ENCODE data around the gene METTL21A.
"Not testable (repeated sequence)": the region's sequence is repeated elsewhere in the genome, so short reads cannot be mapped to it uniquely, and the experiment has no call there.

Gene METTL21A

GRCh38 chr2:207643892-207644291 is 18.7 kb upstream of the METTL21A start:
- Histone ChIP-seq H3K36me3 (ENCODE audit: insufficient read depth, low read length) (no peaks in the 10 kb centered on the region), H3K27ac (ENCODE audit: low read depth, low read length) (no peak overlapping the region), H3K9me3 (ENCODE audit: low read length) (no peaks in the 10 kb centered on the region), H3K4me1 (ENCODE audit: insufficient read depth, low read length) (no peaks in the 10 kb centered on the region), H3K4me3 (ENCODE audit: low read depth in 1 of 2, low read length in 2 of 2) (no peak overlapping the region), H3K9ac (ENCODE audit: low read length) (no peak overlapping the region), H3K27me3 (ENCODE audit: control insufficient read depth in 1 of 2, insufficient read depth in 2 of 2, low read length in 2 of 2) (no peaks in the 10 kb centered on the region)

- H3K36me3 ChIP-seq (ENCODE audit: insufficient read depth, low read length) = no peaks in the 10 kb centered on the region
- H3K9ac ChIP-seq (ENCODE audit: low read length) = no peak overlapping the region
- no peak overlapping the region for H3K4me3 ChIP-seq (ENCODE audit: low read depth in 1 of 2, low read length in 2 of 2)
- no peaks in the 10 kb centered on the region for H3K9me3 ChIP-seq (ENCODE audit: low read length)
- H3K27ac ChIP-seq (ENCODE audit: low read depth, low read length) = no peak overlapping the region
- H3K27me3 ChIP-seq (ENCODE audit: control insufficient read depth in 1 of 2, insufficient read depth in 2 of 2, low read length in 2 of 2) = no peaks in the 10 kb centered on the region
- H3K4me1 ChIP-seq (ENCODE audit: insufficient read depth, low read length) = no peaks in the 10 kb centered on the region
These were observed 15.5 kb upstream of the METTL21A start for GRCh38 chr2:207640661-207641060.

- no peak overlapping the region for H3K4me3 ChIP-seq (ENCODE audit: low read depth in 1 of 2, low read length in 2 of 2)
- H3K27me3 ChIP-seq (ENCODE audit: control insufficient read depth in 1 of 2, insufficient read depth in 2 of 2, low read length in 2 of 2) = no peaks in the 10 kb centered on the region
- no peak overlapping the region for H3K27ac ChIP-seq (ENCODE audit: low read depth, low read length)
- H3K36me3 ChIP-seq (ENCODE audit: insufficient read depth, low read length) = no peaks in the 10 kb centered on the region
- no peak overlapping the region for H3K9ac ChIP-seq (ENCODE audit: low read length)
- no peaks in the 10 kb centered on the region for H3K9me3 ChIP-seq (ENCODE audit: low read length)
- H3K4me1 ChIP-seq (ENCODE audit: insufficient read depth, low read length) = no peaks in the 10 kb centered on the region
These were observed 15.0 kb upstream of the METTL21A start for GRCh38 chr2:207640160-207640559.

GRCh38 chr2:207639288-207639687 is 14.1 kb upstream of the METTL21A start:
- H3K4me3 ChIP-seq (ENCODE audit: low read depth in 1 of 2, low read length in 2 of 2); H3K9ac ChIP-seq (ENCODE audit: low read length); H3K27me3 ChIP-seq (ENCODE audit: control insufficient read depth in 1 of 2, insufficient read depth in 2 of 2, low read length in 2 of 2); H3K27ac ChIP-seq (ENCODE audit: low read depth, low read length); H3K36me3 ChIP-seq (ENCODE audit: insufficient read depth, low read length); H3K9me3 ChIP-seq (ENCODE audit: low read length); H3K4me1 ChIP-seq (ENCODE audit: insufficient read depth, low read length): not testable (repeated sequence)

- H3K4me1 ChIP-seq (ENCODE audit: insufficient read depth, low read length) = no peaks in the 10 kb centered on the region
- H3K9me3 ChIP-seq (ENCODE audit: low read length) = no peaks in the 10 kb centered on the region
- no peak overlapping the region for H3K9ac ChIP-seq (ENCODE audit: low read length)
- no peak overlapping the region for H3K4me3 ChIP-seq (ENCODE audit: low read depth in 1 of 2, low read length in 2 of 2)
- no peaks in the 10 kb centered on the region for H3K27me3 ChIP-seq (ENCODE audit: control insufficient read depth in 1 of 2, insufficient read depth in 2 of 2, low read length in 2 of 2)
- no peaks in the 10 kb centered on the region for H3K36me3 ChIP-seq (ENCODE audit: insufficient read depth, low read length)
- H3K27ac ChIP-seq (ENCODE audit: low read depth, low read length) = no peak overlapping the region
These were observed 10.4 kb upstream of the METTL21A start for GRCh38 chr2:207635468-207636200.

GRCh38 chr2:207633686-207634085 is 8.5 kb upstream of the METTL21A start:
- Histone ChIP-seq H3K9me3 (ENCODE audit: low read length) (no peaks in the 10 kb centered on the region), H3K36me3 (ENCODE audit: insufficient read depth, low read length) (no peaks in the 10 kb centered on the region), H3K4me1 (ENCODE audit: insufficient read depth, low read length) (no peaks in the 10 kb centered on the region), H3K9ac (ENCODE audit: low read length) (no peak overlapping the region), H3K27ac (ENCODE audit: low read depth, low read length) (no peak overlapping the region), H3K27me3 (ENCODE audit: control insufficient read depth in 1 of 2, insufficient read depth in 2 of 2, low read length in 2 of 2) (no peaks in the 10 kb centered on the region), H3K4me3 (ENCODE audit: low read depth in 1 of 2, low read length in 2 of 2) (no peak overlapping the region)

- Histone ChIP-seq H3K4me3 (ENCODE audit: low read depth in 1 of 2, low read length in 2 of 2) (no peak overlapping the region), H3K27me3 (ENCODE audit: control insufficient read depth in 1 of 2, insufficient read depth in 2 of 2, low read length in 2 of 2) (no peaks in the 10 kb centered on the region), H3K9ac (ENCODE audit: low read length) (no peak overlapping the region), H3K4me1 (ENCODE audit: insufficient read depth, low read length) (no peaks in the 10 kb centered on the region), H3K36me3 (ENCODE audit: insufficient read depth, low read length) (no peaks in the 10 kb centered on the region), H3K27ac (ENCODE audit: low read depth, low read length) (no peak overlapping the region), H3K9me3 (ENCODE audit: low read length) (no peaks in the 10 kb centered on the region)
These were observed 7.6 kb upstream of the METTL21A start for GRCh38 chr2:207632575-207633493.

- Histone ChIP-seq H3K9me3 (ENCODE audit: low read length) (no peaks in the 10 kb centered on the region), H3K9ac (ENCODE audit: low read length) (no peak overlapping the region), H3K27ac (ENCODE audit: low read depth, low read length) (no peak overlapping the region), H3K4me3 (ENCODE audit: low read depth in 1 of 2, low read length in 2 of 2) (no peak overlapping the region), H3K27me3 (ENCODE audit: control insufficient read depth in 1 of 2, insufficient read depth in 2 of 2, low read length in 2 of 2) (no peaks in the 10 kb centered on the region), H3K4me1 (ENCODE audit: insufficient read depth, low read length) (no peaks in the 10 kb centered on the region), H3K36me3 (ENCODE audit: insufficient read depth, low read length) (no peaks in the 10 kb centered on the region)
These were observed 5.3 kb upstream of the METTL21A start for GRCh38 chr2:207630491-207630890.

- Histone ChIP-seq H3K9ac (ENCODE audit: low read length) (no peak overlapping the region), H3K36me3 (ENCODE audit: insufficient read depth, low read length) (no peaks in the 10 kb centered on the region), H3K9me3 (ENCODE audit: low read length) (no peaks in the 10 kb centered on the region), H3K27ac (ENCODE audit: low read depth, low read length) (no peak overlapping the region), H3K4me3 (ENCODE audit: low read depth in 1 of 2, low read length in 2 of 2) (no peak overlapping the region), H3K27me3 (ENCODE audit: control insufficient read depth in 1 of 2, insufficient read depth in 2 of 2, low read length in 2 of 2) (no peaks in the 10 kb centered on the region), H3K4me1 (ENCODE audit: insufficient read depth, low read length) (no peaks in the 10 kb centered on the region)
These were observed 4.4 kb upstream of the METTL21A start for GRCh38 chr2:207629553-207629952.

GRCh38 chr2:207624185-207625013 is 795 bp downstream of the METTL21A start:
- Histone ChIP-seq H3K4me1 (ENCODE audit: insufficient read depth, low read length) (peaks cover 10% of the 10 kb centered on the region), H3K9me3 (ENCODE audit: low read length) (no peaks in the 10 kb centered on the region), H3K27me3 (ENCODE audit: control insufficient read depth in 1 of 2, insufficient read depth in 2 of 2, low read length in 2 of 2) (no peaks in the 10 kb centered on the region), H3K36me3 (ENCODE audit: insufficient read depth, low read length) (no peaks in the 10 kb centered on the region), H3K4me3 (ENCODE audit: low read depth in 1 of 2, low read length in 2 of 2) (peak overlapping the region; percentile 69 to 94), H3K9ac (ENCODE audit: low read length) (peak overlapping the region; percentile 65), H3K27ac (ENCODE audit: low read depth, low read length) (peak overlapping the region; percentile 92)

GRCh38 chr2:207621501-207622039 is 3.6 kb downstream of the METTL21A start:
- Histone ChIP-seq H3K4me1 (ENCODE audit: insufficient read depth, low read length) (peaks cover 19% of the 10 kb centered on the region), H3K27ac (ENCODE audit: low read depth, low read length) (no peak overlapping the region), H3K27me3 (ENCODE audit: control insufficient read depth in 1 of 2, insufficient read depth in 2 of 2, low read length in 2 of 2) (no peaks in the 10 kb centered on the region), H3K9me3 (ENCODE audit: low read length) (no peaks in the 10 kb centered on the region), H3K4me3 (ENCODE audit: low read depth in 1 of 2, low read length in 2 of 2) (no peak overlapping the region), H3K36me3 (ENCODE audit: insufficient read depth, low read length) (peaks cover 5% of the 10 kb centered on the region), H3K9ac (ENCODE audit: low read length) (no peak overlapping the region)
